SK-N-SH (cell line): Measurements from ENCODE around the gene NADSYN1.

Experiments used
- EP300 ChIP-seq, 2 experiments: IDR thresholded peaks; 2 replicates each; pipeline versions ENCODE4 v1.4.0 to v1.6.1; 2012; ENCODE audit warnings: borderline replicate concordance in 1 of 2, low read depth in 1 of 2, low read length in 1 of 2
- MEF2A ChIP-seq: IDR thresholded peaks from 2 replicates; pipeline ENCODE4 v1.4.0; 2012; ENCODE audit warnings: low read depth, borderline replicate concordance
- MXI1 ChIP-seq: IDR thresholded peaks from 2 replicates; pipeline ENCODE4 v1.6.1; 2012; ENCODE audit warnings: mild to moderate bottlenecking, low read depth, low read length, improper control_type of control experiment
- NFIC ChIP-seq: IDR thresholded peaks from 2 replicates; pipeline ENCODE4 v1.4.0; 2012; ENCODE audit warnings: borderline replicate concordance
- TF ChIP-seq, protein P1 (sequence below): fragments of 200-600 bp; sonication (generic); IDR thresholded peaks from 2 replicates; pipeline ENCODE4 v1.6.1; 2017; ENCODE audit warnings: antibody characterized with exemption, mild to moderate bottlenecking, moderate library complexity

DNA sequence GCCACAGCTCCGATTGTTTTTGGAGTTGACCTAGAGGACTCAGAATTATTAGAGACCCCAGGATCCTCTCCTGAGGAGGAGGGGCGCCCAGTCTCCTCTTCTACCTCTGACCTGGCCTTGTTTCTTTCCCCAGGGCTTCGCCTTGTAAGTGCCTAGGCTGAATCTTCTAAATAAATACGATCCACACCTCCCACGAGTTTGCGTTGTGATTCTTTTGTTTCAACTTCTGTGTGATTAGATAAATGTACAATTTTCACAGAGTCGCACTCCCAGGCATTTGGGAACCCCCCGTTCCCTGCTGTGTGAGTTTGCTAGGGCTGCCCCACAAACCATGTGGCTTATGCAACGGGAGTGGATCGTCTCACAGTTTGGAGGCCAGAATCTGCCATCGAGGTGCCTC lies 86.0 kb downstream of the NADSYN1 start:
- TF ChIP-seq MEF2A (no peak), MXI1 (no peak), NFIC (no peak), EP300 (IDR thresholded peaks at IDR 0.05; ENCODE audit: borderline replicate concordance in 1 of 2, low read depth in 1 of 2, low read length in 1 of 2) (no peak)
- TF ChIP-seq, protein P1, sequence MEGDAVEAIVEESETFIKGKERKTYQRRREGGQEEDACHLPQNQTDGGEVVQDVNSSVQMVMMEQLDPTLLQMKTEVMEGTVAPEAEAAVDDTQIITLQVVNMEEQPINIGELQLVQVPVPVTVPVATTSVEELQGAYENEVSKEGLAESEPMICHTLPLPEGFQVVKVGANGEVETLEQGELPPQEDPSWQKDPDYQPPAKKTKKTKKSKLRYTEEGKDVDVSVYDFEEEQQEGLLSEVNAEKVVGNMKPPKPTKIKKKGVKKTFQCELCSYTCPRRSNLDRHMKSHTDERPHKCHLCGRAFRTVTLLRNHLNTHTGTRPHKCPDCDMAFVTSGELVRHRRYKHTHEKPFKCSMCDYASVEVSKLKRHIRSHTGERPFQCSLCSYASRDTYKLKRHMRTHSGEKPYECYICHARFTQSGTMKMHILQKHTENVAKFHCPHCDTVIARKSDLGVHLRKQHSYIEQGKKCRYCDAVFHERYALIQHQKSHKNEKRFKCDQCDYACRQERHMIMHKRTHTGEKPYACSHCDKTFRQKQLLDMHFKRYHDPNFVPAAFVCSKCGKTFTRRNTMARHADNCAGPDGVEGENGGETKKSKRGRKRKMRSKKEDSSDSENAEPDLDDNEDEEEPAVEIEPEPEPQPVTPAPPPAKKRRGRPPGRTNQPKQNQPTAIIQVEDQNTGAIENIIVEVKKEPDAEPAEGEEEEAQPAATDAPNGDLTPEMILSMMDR, result no peak
